KMS-11 (cell line): ENCODE data around the gene EMP1.
"Not testable (repeated sequence)": the region's sequence is repeated elsewhere in the genome, so short reads cannot be mapped to it uniquely, and the experiment has no call there.

Experiments
- H2AFZ ChIP-seq: fragments of 200-600 bp; sonication (generic); 2 replicates; pipeline ENCODE4 v1.6.1; 2016; ENCODE audit warnings: antibody characterized with exemption, mixed run types, low read depth
- H3K27ac ChIP-seq: fragments of 200-600 bp; sonication (generic); 2 replicates; pipeline ENCODE4 v1.6.1; 2016; ENCODE audit warnings: mild to moderate bottlenecking, mixed run types
- H3K27me3 ChIP-seq: fragments of 200-600 bp; sonication (generic); 2 replicates; pipeline ENCODE4 v1.6.1; 2017; ENCODE audit warnings: mild to moderate bottlenecking, low read depth, mixed run types, moderate library complexity; ENCODE audit not compliant: insufficient read depth
- H3K36me3 ChIP-seq: fragments of 200-600 bp; sonication (generic); 2 replicates; pipeline ENCODE4 v1.6.1; 2017; ENCODE audit warnings: mild to moderate bottlenecking, mixed run types; ENCODE audit not compliant: insufficient read depth
- H3K4me1 ChIP-seq: fragments of 200-600 bp; sonication (generic); 2 replicates; pipeline ENCODE4 v1.6.1; 2016; ENCODE audit warnings: mild to moderate bottlenecking, low read depth, mixed run types; ENCODE audit not compliant: poor library complexity, severe bottlenecking
- H3K4me2 ChIP-seq: fragments of 200-600 bp; sonication (generic); 2 replicates; pipeline ENCODE4 v1.7.0; 2016; ENCODE audit warnings: mild to moderate bottlenecking, mixed run types
- H3K4me3 ChIP-seq: fragments of 200-600 bp; sonication (generic); IDR thresholded peaks from 2 replicates; pipeline ENCODE4 v1.6.1; 2017; ENCODE audit warnings: low read depth, low read length, mixed read lengths; ENCODE audit not compliant: insufficient read depth
- H3K79me2 ChIP-seq: fragments of 200-600 bp; sonication (generic); 2 replicates; pipeline ENCODE4 v1.6.1; 2016; ENCODE audit warnings: low read depth, mixed run types; ENCODE audit not compliant: insufficient read depth
- H3K9ac ChIP-seq: fragments of 200-600 bp; sonication (generic); 2 replicates; pipeline ENCODE4 v1.6.1; 2016; ENCODE audit warnings: mild to moderate bottlenecking, mixed run types
- H4K20me1 ChIP-seq: fragments of 200-600 bp; sonication (generic); 2 replicates; pipeline ENCODE4 v1.6.1; 2016; ENCODE audit warnings: mild to moderate bottlenecking, mixed run types; ENCODE audit not compliant: insufficient read depth
- TF ChIP-seq, protein P1 (sequence below): fragments of 200-600 bp; sonication (generic); conservative IDR thresholded peaks from 2 replicates; pipeline ENCODE4 v1.6.1; 2017; ENCODE audit warnings: low read depth, mild to moderate bottlenecking, antibody characterized with exemption, low read length, moderate library complexity, mixed read lengths

The EMP1 gene

DNA sequence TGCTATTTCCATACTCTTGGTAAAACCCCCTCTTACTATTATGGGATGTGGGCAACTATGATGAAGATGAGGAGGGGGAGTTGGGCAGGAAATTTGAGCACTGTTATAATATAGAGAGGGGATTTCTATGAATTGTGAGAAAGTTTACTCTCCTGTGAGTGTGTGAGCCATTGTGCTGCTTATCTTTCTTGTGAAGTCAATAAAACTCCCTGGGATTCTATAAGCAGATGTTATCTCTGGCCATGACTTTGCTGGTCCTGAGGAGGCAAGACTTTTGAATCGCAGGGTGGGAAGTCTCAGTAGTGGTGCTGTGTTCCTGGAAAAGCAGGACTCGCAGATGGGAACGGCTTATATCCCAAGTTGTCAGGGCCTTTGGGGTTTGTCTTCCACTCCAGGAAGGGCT, 62.2 kb downstream of the EMP1 start:
- Histone ChIP-seq H2AFZ (no peak overlapping the region), H3K79me2 (no peaks in the 10 kb centered on the region), H3K4me3 (no peak overlapping the region), H3K36me3 (no peaks in the 10 kb centered on the region), H3K9ac (no peak overlapping the region), H4K20me1 (no peaks in the 10 kb centered on the region), H3K27ac (no peak overlapping the region), H3K4me2 (no peak overlapping the region), H3K27me3 (no peaks in the 10 kb centered on the region), H3K4me1 (peaks cover 5% of the 10 kb centered on the region)
- TF ChIP-seq, protein P1, sequence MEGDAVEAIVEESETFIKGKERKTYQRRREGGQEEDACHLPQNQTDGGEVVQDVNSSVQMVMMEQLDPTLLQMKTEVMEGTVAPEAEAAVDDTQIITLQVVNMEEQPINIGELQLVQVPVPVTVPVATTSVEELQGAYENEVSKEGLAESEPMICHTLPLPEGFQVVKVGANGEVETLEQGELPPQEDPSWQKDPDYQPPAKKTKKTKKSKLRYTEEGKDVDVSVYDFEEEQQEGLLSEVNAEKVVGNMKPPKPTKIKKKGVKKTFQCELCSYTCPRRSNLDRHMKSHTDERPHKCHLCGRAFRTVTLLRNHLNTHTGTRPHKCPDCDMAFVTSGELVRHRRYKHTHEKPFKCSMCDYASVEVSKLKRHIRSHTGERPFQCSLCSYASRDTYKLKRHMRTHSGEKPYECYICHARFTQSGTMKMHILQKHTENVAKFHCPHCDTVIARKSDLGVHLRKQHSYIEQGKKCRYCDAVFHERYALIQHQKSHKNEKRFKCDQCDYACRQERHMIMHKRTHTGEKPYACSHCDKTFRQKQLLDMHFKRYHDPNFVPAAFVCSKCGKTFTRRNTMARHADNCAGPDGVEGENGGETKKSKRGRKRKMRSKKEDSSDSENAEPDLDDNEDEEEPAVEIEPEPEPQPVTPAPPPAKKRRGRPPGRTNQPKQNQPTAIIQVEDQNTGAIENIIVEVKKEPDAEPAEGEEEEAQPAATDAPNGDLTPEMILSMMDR = no peak

- not testable (repeated sequence) for H4K20me1 ChIP-seq, H3K9ac ChIP-seq, H2AFZ ChIP-seq, H3K36me3 ChIP-seq, H3K4me1 ChIP-seq, H3K27me3 ChIP-seq, H3K27ac ChIP-seq, H3K79me2 ChIP-seq, H3K4me3 ChIP-seq, H3K4me2 ChIP-seq
These were observed 63.1 kb downstream of the EMP1 start for GRCh38 chr12:13259625-13260024.

DNA sequence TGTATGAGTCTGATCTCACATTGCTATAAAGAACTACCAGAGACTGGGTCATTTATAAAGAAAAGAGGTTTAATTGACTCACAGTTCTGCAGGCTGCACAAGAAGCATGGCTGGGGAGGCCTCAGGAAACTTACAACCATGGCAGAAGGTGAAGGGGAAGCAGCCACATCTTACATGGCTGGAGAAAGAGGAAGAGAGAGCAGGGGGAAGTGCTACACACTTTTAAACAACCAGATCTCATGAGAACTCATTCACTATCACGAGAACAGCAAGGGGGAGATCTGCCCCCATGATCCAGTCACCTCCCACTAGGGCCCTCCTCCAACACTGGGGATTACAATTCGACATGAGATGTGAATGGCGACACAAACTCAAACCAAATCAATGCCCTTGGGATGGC, 71.3 kb downstream of the EMP1 start:
- not testable (repeated sequence) for H3K27ac ChIP-seq, H3K4me1 ChIP-seq, H3K9ac ChIP-seq, H3K4me2 ChIP-seq, H2AFZ ChIP-seq, H3K4me3 ChIP-seq, H4K20me1 ChIP-seq, H3K27me3 ChIP-seq, H3K79me2 ChIP-seq, H3K36me3 ChIP-seq

DNA sequence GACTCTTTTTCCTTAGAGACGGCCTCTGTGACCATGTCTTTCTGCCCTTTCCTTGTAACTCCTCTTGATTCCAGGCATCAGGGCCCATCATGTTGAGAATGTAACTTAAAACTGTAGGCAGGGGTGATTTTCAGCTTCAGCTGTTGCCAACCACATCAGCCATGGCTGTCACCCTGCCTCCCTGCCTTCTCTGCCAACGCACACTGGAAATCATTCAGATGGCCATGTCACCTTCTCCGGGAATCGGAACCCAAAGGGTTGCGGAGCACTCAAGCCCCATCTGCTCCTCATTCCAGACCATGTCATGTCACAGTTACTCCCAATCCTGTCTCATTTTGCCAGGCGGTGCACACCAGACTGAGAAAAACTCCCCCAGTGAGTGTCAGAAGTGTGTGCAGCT, 72.1 kb downstream of the EMP1 start:
- Histone ChIP-seq H3K4me3 (no peak overlapping the region), H3K27ac (no peak overlapping the region), H3K4me1 (no peaks in the 10 kb centered on the region), H3K27me3 (no peaks in the 10 kb centered on the region), H2AFZ (no peak overlapping the region), H4K20me1 (no peaks in the 10 kb centered on the region), H3K79me2 (no peaks in the 10 kb centered on the region), H3K4me2 (no peak overlapping the region), H3K9ac (no peak overlapping the region), H3K36me3 (no peaks in the 10 kb centered on the region)
- TF ChIP-seq, protein P1 = no peak
